HG03108 (cell line): ENCODE data around the gene PPP1R12B.
"Not testable (repeated sequence)": the region's sequence is repeated elsewhere in the genome, so short reads cannot be mapped to it uniquely, and the experiment has no call there.

ENCODE experiments used
- ATAC-seq: cut with Tn5 transposase; IDR thresholded peaks from one replicate; pipeline ENCODE4 v1.9.1; 2021; ENCODE audit warnings: moderate library complexity; ENCODE audit not compliant: unreplicated experiment

PPP1R12B gene

DNA sequence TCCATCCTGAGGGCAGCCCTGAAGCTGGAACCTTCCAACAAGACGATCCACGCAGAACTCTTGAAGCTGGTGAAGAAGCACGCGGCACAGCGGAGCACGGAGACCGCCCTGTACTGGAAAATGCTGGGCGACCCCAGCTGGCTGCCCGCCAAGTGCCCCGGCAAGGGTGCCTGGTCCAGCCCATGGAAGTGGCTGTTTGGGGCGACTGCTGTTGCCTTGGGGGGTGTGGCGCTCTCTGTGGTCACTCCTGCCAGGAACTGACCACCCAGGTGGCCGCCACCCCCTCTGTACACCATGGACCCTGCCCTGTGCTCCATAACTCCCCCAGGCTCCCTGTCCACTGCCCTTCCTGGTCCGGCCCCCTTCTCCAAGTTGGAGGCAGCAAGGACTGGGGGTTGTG is 90.8 kb downstream of the PPP1R12B start:
- ATAC-seq: no peak

DNA sequence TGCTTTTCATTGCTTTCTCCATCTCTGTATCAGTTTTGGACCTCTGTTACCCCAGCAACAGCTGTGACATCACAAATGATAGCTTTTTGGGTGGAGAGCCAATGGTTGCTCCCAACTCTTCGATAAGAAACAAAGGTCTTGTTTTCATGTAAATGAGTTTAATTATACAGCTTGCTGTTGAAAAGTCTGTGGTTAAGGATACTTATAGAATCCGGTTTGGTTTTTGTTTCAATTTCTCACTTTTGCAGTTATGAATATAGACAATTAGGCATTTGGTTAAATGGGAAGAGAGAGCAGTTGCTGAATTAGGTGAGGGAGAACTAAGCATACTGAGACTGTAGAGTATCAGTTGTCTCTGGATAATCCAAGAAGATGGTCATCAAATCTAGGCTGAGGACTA is 99.6 kb downstream of the PPP1R12B start:
- ATAC-seq: not testable (repeated sequence)

DNA sequence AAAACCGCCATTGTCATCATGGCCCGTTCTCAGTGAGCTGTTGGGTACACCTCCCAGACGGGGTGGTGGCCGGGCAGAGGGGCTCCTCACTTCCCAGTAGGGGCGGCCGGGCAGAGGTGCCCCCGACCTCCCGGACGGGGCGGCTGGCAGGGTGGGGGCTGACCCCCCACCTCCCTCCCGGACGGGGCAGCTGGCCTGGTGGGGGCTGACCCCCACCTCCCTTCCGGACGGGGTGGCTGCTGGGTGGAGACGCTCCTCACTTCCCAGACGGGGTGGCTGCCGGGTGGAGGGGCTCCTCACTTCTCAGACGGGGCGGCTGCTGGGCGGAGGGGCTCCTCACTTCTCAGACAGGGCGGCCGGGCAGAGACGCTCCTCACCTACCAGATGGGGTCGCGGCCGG is 103.1 kb downstream of the PPP1R12B start:
- not testable (repeated sequence) for ATAC-seq

DNA sequence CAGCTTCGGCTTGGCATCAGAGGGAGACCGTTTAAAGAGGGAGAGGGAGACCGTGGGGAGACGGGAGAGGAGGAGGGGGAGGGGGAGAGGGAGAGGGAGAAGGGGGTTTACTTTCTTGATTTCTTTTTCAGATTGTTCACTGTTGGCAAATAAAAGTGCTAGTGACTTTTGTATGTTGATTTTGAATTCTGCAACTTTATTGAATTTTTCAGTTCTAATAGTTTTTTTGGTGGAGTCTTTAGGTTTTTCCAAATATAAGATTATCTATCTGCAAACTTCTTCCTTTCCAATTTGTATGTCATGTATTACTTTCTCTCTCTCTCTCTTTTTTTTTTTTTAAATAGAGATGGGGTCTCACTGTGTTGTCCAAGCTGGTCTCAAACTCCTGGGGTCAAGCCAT is 104.0 kb downstream of the PPP1R12B start:
- no peak for ATAC-seq

DNA sequence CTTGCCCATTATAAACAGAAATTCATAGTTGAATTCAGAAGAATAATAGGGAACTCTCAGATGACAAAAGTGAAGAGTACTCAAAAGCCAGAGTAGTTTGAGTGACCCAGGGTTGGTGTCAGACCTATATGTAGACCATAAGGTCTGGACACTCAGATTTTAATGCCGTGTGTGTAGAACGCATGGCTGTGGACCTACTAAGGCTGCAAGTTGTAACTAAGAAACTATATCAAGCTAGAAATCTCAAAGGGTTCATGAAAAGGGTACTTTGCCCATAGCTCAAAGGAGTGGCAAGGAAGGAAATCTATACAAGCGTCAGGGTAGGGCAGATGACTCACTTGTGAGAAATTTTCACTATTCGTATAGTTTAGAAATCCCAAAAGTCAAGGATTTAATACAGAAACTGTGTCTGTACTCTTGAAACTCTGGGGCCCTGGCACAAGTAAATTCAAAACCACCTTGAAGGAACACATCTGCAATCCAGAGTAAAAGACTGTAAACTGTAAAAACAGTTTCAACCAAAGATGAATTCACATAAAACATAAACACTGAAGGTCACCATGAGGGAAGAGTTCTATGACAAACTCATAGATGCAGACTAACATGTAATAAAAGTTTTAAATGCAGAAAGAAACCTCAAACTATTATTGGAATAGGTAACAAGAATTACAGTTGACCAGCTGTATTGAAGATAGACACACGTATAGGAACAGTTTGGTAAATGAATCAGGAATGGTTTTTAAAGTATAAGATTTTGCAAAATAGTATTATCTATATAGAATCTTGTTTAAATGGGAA is 108.1 kb downstream of the PPP1R12B start:
- not testable (repeated sequence) for ATAC-seq

DNA sequence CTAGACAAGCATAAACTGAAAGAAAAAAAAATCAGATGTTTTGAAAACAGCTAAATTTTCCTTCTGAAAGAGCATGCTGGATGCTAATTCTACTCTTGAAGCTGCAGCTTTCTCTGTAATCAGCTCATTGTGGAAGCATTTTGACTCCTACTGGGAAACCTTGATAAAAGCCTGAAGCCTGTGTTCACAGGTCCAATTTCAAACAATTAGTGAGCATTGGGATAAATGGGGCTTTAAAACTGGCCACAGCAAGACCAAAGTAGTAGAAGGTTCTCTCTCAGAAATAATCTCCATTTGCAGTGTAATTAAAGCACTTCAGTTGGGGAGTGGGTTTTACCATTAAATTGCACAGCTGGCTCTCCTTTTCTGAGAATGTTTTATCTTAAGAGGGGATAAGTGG is 110.2 kb downstream of the PPP1R12B start:
- not testable (repeated sequence) for ATAC-seq

DNA sequence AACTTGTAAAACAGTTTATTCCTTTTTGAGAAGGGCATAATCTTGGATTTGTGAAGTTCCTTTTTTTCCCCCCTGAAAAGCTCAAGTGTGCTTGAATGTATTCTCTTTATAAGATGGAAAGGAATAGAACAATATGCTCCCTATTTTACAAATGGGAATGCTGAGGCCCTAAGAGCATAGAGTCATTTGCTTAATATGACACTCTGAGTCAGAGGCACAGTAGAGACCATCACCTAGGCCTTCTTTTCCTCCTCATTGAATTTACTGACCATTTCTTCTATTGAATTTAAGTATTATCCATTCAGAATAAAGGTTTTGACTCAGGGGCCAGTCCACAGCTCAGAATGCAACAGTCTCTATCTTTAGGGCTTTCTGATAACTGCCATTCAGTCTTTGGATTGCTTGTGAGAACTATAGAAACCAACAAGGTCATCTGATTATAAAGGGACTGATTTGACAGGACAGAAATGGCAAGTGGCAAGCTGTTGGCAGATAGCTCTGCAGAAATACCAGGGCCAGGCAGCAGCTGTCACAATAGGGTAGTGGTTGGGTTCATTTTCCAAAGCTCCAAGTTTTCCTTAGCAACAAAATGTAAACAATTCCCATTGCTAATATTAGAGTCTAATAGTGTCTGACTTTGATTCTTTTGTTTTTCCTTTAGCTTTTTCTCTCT is 111.1 kb downstream of the PPP1R12B start:
- ATAC-seq: not testable (repeated sequence)

DNA sequence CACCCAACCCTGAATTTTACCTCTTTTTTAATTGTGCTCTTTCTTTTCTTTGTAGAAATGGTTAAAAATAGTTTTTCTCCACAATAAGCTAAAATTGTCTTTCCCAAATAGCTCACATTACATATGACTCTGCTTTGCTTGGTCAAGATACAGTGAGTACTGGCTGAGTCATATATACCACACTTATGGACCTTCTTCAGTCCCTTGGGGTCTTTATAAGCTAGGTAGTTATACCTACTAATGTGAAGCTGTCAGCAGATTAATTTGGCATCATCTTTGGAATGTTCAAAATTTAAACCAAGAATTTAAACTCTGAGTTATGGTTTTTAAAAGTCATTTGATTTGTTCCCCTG is 111.6 kb downstream of the PPP1R12B start:
- not testable (repeated sequence) for ATAC-seq

DNA sequence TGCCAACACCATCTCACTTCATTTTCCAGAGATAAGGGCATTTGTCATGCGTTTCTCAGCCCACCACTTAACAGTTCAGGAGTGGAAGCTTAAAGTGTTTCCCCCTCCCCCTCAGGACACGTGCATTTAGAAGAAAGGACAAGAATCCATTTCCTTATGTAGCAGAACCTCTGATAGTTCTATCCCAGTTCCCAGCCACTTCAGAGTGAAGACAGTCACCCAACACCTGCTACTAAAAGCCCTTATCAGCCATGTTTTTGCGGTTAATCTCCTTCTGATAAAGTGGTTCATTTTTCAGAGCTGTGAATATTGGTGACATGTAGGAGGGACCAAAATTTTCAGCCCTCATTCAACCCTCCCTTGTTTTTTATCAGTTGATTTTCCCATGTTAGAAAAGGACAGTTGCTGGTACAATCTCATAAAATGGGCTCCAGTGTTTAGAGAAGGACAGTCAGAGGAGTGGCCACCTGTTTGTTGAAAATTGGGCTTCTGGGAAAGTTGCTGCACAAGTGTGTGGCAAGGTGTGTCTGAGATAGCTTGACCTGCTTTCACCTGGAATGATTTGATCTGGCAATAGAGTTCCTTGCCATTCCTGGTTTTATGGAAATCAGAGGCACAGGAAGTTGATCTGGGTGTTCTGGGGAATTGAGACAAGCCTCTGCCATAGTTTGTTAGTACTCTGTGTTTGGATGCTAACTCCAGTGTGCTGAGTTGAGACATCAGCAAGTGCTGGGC is 114.0 kb downstream of the PPP1R12B start:
- no peak for ATAC-seq

DNA sequence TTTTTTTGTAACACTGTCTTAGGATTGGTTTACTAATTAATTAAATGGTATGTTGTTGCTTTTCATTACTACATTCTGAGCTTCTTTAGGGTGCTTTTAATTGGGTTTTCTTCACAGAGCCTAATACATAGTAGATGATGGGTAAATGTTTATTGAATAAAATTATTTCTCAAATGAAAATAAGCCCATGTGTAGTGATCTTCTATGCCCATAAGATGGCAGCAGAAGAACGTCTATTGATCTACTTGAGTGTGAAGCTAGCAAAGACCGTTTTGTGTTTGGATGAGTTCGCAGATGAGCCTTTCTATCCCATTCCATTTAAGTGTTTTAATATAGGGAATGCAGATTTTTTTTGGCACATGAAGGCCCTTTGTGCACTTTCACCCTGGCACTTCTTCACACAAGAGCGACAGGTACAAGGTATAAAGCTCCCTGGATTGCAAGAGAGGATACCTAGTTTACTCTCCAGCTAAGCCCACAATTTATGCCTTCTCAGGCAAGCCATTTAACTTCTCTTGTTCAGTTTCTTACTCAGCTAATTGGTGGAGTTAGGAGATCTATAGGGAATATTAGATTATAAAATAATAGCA is 115.7 kb downstream of the PPP1R12B start:
- ATAC-seq: not testable (repeated sequence)

DNA sequence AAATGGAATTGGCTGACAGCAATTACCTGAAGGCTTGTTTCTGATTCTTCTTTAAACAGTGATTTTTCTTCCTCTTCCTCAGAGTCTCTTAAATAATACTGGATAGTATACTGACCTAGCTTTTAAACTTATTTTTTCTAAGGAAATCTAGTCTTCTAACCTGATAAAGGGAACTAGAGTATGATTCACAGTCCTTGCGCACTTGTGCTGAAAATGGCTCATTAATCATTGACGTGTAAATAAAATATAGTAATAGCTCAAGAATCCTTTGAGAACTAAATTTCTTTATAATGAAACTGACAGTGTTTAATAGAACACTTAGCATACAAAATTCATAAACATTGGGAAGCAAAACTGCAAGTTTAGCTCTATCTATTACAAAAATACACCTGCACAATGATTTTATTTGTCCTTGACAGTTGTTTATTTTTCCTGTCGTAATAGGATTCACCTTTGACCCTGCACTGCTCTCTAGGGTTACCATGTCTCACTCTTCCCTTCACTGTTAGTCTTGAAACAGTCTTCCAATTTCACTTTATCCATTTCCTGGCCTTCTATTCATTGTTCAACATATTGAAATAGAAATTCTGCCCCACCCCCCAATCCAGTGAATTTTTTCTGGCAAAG is 117.3 kb downstream of the PPP1R12B start:
- not testable (repeated sequence) for ATAC-seq

DNA sequence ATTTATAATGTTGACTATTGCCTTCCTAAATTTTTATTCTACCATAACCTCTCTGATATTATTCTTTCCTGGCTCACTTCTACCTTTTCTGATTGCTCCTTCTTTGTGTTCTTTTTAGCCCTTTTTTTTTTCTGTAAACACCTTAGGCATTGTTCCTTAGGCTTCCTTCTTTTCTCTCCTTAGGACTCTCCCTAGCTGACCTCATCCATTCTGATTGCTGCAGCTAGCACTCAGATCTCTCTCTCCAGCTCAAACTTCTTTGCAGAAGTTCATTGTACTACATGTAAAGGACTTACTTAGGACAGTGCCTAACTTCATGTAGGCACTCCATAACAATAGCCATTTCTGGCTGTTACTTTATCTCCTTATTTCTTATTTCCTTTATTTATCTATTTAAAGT is 117.8 kb downstream of the PPP1R12B start:
- ATAC-seq: not testable (repeated sequence)

DNA sequence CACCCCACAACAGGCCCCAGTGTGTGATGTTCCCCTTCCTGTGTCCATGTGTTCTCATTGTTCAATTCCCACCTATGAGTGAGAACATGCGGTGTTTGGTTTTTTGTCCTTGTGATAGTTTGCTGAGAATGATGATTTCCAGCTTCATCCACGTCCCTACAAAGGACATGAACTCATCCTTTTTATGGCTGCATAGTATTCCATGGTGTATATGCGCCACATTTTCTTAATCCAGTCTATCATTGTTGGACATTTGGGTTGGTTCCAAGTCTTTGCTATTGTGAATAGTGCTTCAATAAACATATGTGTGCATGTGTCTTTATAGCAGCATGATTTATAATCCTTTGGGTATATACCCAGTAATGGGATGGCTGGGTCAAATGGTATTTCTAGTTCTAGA is 118.9 kb downstream of the PPP1R12B start:
- not testable (repeated sequence) for ATAC-seq

DNA sequence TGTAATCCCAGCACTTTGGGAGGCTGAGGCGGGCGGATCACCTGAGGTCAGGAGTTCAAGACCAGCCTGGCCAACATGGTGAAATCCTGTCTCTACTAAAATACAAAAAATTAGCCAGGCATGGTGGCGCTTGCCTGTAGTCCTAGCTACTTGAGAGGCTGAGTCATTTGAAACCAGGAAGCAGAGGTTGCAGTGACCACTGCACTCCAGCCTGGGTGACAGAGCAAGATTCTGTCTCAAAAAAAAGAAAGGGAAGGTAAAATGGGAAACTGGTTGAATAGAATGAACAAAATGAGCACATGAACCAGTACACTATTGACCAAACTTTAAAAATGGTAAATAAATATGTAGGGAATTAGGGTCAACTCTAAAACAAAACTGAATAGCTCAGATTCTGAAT is 120.2 kb downstream of the PPP1R12B start:
- ATAC-seq: not testable (repeated sequence)

DNA sequence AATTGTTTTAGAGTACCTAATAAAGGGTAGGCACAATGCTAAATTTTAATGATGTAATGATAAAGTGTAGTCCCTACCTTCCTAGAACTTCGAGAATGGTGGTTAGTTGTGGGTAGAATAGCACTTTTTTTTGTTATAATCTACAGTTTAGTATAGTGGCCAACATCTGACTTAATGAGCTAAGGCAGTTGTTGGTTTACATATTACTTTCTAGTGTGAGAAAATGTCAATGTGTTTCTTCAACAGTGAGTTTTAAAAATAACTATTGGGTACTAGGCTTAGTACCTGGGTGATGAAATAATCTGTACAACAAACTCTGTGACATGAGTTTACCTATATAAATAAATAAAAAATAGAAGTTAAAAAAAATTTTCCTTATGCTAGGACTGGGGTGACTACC is 120.6 kb downstream of the PPP1R12B start:
- ATAC-seq: peak; percentile 47

DNA sequence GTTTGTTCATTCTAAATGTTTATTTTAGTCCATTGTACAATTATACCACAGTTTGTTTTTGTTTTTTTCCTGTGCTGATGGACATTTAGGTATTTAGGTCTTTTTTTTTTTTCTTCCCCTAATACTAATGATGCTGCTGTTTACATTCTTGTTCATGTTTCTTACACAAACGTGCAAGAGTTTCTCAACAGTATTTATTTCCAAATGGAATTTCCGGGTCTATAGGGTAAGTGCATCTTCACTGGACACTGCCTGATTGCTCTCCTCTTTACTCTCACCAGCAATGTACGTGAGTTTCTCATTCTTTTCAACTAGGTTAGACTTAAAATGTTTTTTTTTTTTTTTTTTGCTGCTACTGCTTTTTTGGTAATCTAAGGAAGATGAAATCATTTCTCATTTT is 122.7 kb downstream of the PPP1R12B start:
- no peak for ATAC-seq

DNA sequence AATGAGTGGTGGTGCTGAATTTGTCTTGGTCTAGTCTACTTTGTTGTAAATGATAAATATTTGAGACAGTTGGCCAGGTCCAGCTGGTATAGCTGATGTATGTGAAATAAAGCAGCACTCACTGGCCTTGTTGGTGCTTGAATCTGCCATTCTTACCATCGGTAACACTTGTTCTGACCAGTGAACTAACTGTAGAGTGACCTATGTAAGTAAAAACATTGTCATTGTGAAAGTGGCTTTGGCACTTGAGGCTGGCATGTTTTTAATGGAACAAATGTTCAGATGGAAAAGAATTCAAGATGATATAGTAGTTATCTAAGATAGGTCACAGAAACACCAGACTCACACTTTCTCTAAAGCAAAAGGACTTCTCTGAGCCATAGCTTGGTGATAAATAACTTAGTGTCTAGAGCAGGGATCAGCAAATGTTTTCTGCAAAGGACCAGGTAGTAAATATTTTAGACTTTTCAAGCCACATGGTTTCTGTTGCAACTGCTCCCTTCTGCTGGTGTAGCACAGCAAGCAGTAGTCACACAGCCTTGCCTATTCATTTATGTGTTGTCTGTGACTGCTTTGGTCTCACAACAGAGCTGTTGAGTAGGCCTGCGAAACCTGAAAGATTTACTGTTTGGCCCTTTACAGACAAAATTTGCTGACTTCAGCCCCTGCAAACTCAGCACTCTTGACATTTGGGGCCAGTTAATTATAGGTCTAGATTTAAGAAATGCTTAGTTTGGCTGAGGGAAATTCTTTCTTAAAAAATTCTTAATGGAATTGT is 124.0 kb downstream of the PPP1R12B start:
- ATAC-seq: not testable (repeated sequence)

DNA sequence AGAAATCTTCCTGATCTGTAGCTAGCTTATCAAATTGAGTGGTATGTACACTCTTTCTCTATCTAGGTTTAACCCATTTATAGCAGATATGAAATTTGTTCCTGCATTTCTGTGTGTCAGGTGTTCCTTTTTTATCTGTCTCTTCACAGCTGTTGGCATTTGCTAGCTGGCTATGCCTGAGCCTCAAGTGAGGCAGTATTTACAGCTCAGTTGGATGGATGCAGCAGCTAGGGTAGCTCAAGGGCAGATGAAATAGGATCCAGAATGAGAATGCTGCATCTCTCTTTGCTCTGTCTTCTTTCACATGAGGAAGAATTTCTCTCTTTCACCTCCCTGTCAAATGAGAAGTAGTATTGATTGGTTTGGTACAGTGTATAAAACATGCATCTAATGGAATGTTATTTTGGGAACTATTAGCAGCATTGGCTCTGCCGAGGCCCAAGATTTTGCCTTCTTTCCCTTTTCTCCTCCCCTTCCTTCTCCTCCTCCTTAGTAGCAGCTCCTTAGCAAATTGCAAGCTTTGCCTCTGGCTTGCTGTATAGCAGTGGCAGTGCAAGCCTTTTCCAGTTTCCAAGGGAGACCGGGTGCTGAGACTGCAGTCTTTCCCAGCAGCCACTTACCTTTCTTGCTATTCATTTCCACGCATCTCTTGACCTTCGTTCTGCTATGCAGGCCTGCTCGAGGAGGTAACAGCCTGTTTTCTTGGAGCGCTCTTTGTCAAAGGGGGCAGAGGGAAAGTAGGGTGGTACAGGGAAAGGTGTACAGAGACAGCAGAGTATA is 125.0 kb downstream of the PPP1R12B start:
- not testable (repeated sequence) for ATAC-seq

DNA sequence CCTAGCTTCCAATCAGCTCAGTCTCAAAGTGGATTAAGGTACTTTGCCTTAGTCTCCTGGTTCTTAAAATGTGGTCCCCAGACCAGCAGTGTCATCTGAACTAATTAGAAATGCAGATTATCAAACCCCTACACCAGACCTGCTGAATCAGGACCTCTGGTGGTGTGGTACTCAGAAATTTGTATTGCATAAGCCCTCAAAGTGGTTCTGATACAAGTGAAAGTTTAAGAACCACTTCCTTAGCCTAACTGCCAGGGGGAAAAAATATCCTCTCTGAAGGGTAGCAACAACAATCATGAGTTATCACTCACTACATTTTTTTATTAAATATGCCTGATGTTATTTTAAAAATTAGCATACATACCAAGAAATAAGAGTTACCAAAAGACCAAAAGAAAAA is 131.2 kb downstream of the PPP1R12B start:
- not testable (repeated sequence) for ATAC-seq
